HepG2 (cell line): Measurements from ENCODE around the gene HYPK. TPM values are rescaled to one million over a fixed set of nuclear protein-coding genes. Genes with fewer than 3 reads are reported as not detected.
"Not testable (repeated sequence)": the region's sequence is repeated elsewhere in the genome, so short reads cannot be mapped to it uniquely, and the experiment has no call there.

Experiments used
- ATAC-seq: fragments of 200-7000 bp; cut with Tn5 transposase; 3 replicates; pipeline ENCODE4 v1.9.1; 2020; ENCODE audit warnings: mild to moderate bottlenecking, moderate library complexity
- BruUV-seq: library from RNA; stranded (reverse); fragments of 400-500 nt; replicated peaks from 2 replicates; lab custom pipeline; 2021; lab: Mats Ljungman, UMichigan
- CTCF ChIA-PET: fragments of 300-600 bp; formaldehyde crosslinking; extraction: SDS; loops from one replicate; lab custom pipeline; 2021; ENCODE audit warnings: low total read pairs, inconsistent platforms, low intra/inter-chr PET ratio; lab: Yijun Ruan, JAX
- POLR2A ChIA-PET: fragments of 350-600 bp; sonication (Branson Sonifier 250); formaldehyde crosslinking; loops from one replicate; lab custom pipeline; 2020; ENCODE audit warnings: antibody characterized with exemption, inconsistent platforms; lab: Yijun Ruan, JAX
- DNase-seq: peaks from one replicate; pipeline ENCODE4 v3.0.0-alpha.2; 2015; ENCODE audit warnings: low spot score
- FAIRE-seq: peaks from 3 replicates; lab custom pipeline; 2011; peaks lifted over from hg19 to GRCh38; lab: Jason Lieb, UNC
- H2AFZ ChIP-seq: one replicate; pipeline ENCODE4 v1.6.1; 2011; ENCODE audit warnings: low read length, inconsistent platforms
- H3K27ac ChIP-seq: fragments of 300-600 bp; 3 replicates; pipeline ENCODE4 v1.8.0; 2011; ENCODE audit warnings: mixed run types, mild to moderate bottlenecking, mixed read lengths, low read length, inconsistent platforms; ENCODE audit not compliant: insufficient read depth; ENCODE audit errors: extremely low read length
- H3K27me3 ChIP-seq, 2 experiments: fragments of 200-600 bp in 1 of 2; 2 replicates in 1 of 2; 3 replicates in 1 of 2; pipeline versions ENCODE4 v1.6.0 to v1.8.0; 2011; ENCODE audit warnings: low read length in 2 of 2, mild to moderate bottlenecking in 2 of 2, moderate library complexity in 2 of 2, inconsistent platforms in 1 of 2; ENCODE audit not compliant: insufficient read depth in 2 of 2, control insufficient read depth in 1 of 2
- H3K36me3 ChIP-seq, 2 experiments: fragments of 200-600 bp in 1 of 2; replicated peaks in 1 of 2; 2 replicates in 1 of 2; 3 replicates in 1 of 2; pipeline versions ENCODE4 v1.5.1 to v1.8.0; 2011; ENCODE audit warnings: low read length in 2 of 2, inconsistent platforms in 1 of 2; ENCODE audit not compliant: insufficient read depth in 2 of 2, control insufficient read depth in 1 of 2
- H3K4me1 ChIP-seq: 2 replicates; pipeline ENCODE4 v1.5.1; 2012; ENCODE audit warnings: low read length, inconsistent platforms; ENCODE audit not compliant: insufficient read depth
- H3K4me2 ChIP-seq: 2 replicates; pipeline ENCODE4 v1.6.0; 2011; ENCODE audit warnings: low read depth, low read length, inconsistent platforms
- H3K4me3 ChIP-seq, 3 experiments: fragments of 200-600 bp in 1 of 3; sonication (generic), shearing (Covaris generic) in 1 of 3; replicated peaks in 1 of 3; 2 replicates each; pipeline ENCODE4 v1.5.1; 2011 to 2016; ENCODE audit warnings: low read length in 3 of 3, inconsistent platforms in 2 of 3, low read depth in 2 of 3, mild to moderate bottlenecking in 2 of 3, control low read depth in 1 of 3, mixed read lengths in 1 of 3; ENCODE audit not compliant: insufficient read depth in 1 of 3
- H3K79me2 ChIP-seq: one replicate; pipeline ENCODE4 v1.6.1; 2011; ENCODE audit warnings: low read length, inconsistent platforms; ENCODE audit not compliant: insufficient read depth
- H3K9ac ChIP-seq: 2 replicates; pipeline ENCODE4 v1.6.0; 2011; ENCODE audit warnings: mild to moderate bottlenecking, low read depth, low read length, inconsistent platforms; ENCODE audit not compliant: insufficient read depth
- H3K9me3 ChIP-seq: 2 replicates; pipeline ENCODE4 v1.5.1; 2012; ENCODE audit warnings: mild to moderate bottlenecking, low read length
- H4K20me1 ChIP-seq: 2 replicates; pipeline ENCODE4 v1.6.0; 2011; ENCODE audit warnings: inconsistent platforms, mild to moderate bottlenecking, low read length, moderate library complexity; ENCODE audit not compliant: insufficient read depth
- HDAC2 ChIP-seq: sonication (generic); formaldehyde crosslinking; IDR thresholded peaks from 2 replicates; pipeline ENCODE4 v1.4.0; 2020; ENCODE audit warnings: missing genetic modification reagents
- IRF2 ChIP-seq: IDR thresholded peaks from 2 replicates; pipeline ENCODE4 v1.6.1; 2018; ENCODE audit warnings: missing genetic modification reagents, missing compliant biosample characterization
- THYN1 ChIP-seq: sonication (generic); formaldehyde crosslinking; IDR thresholded peaks from 2 replicates; pipeline ENCODE4 v1.8.1; 2023; ENCODE audit warnings: low read depth, mild to moderate bottlenecking, moderate library complexity, missing genetic modification reagents, borderline replicate concordance
- U2AF2 ChIP-seq: fragments of 200-400 bp; formaldehyde crosslinking; IDR thresholded peaks from 2 replicates; pipeline ENCODE4 v1.6.1; 2017; ENCODE audit warnings: low read depth, mild to moderate bottlenecking, low read length
- ZBTB33 ChIP-seq: sonication (generic); formaldehyde crosslinking; IDR thresholded peaks from 2 replicates; pipeline ENCODE4 v1.4.0; 2020; ENCODE audit warnings: missing genetic modification reagents
- ZC3H13 ChIP-seq: sonication (generic); formaldehyde crosslinking; IDR thresholded peaks from 2 replicates; pipeline ENCODE4 v1.8.1; 2023; ENCODE audit warnings: mild to moderate bottlenecking, missing genetic modification reagents, moderate library complexity
- ZEB1 ChIP-seq: IDR thresholded peaks from 2 replicates; pipeline ENCODE4 v1.6.1; 2012; ENCODE audit warnings: mild to moderate bottlenecking, low read depth, inconsistent platforms; ENCODE audit not compliant: insufficient replicate concordance
- ZNF121 ChIP-seq: sonication (generic); formaldehyde crosslinking; IDR thresholded peaks from 2 replicates; pipeline ENCODE4 v1.5.0; 2020; ENCODE audit warnings: mild to moderate bottlenecking, missing genetic modification reagents
- WGBS: methylation state at CpG from one replicate; pipeline ENCODE4 v1.1.6; 2017; ENCODE audit warnings: low lambda C conversion rate; 5-methylcytosine and 5-hydroxymethylcytosine counted together
- in situ Hi-C: cut with HindIII; loops from 2 replicates; pipeline ENCODE4 v1.10.0; 2017; ENCODE audit warnings: low pct_unique_long_range_greater_than_20kb; ENCODE audit not compliant: extremely low pct_ligation_motif_present
- intact Hi-C: fragments of 100-400 bp; cut with micrococcal nuclease; formaldehyde crosslinking; loops from one replicate; pipeline ENCODE4 v1.10.0; 2022; ENCODE audit not compliant: unreplicated experiment
- polyA plus RNA-seq, 8 experiments: library from polyadenylated mRNA; depleted of rRNA in 3 of 8; stranded (reverse) in 7 of 8; unstranded in 1 of 8; fragments of >200 nt; fragmentation: Illumina TruSeq in 4 of 8; extraction: Trizol in 4 of 8; gene quantifications; 2 replicates each; pipeline versions ENCODE4 v1.2.1 to v1.2.3, GENCODE V29; 2011 to 2016; ENCODE audit warnings: low read depth in 4 of 8, missing spikeins in 1 of 8, mixed read lengths in 1 of 8; ENCODE audit not compliant: insufficient read depth in 1 of 8
- total RNA-seq, 5 experiments: library from RNA; depleted of rRNA; stranded (reverse); fragments of >200 nt; fragmentation: Illumina TruSeq; extraction: Trizol; gene quantifications; 2 replicates each; pipeline ENCODE4 v1.2.3, GENCODE V29; 2016; ENCODE audit warnings: low read depth in 1 of 5

Gene HYPK
- total and polyA plus RNA-seq, 2 of the 13 experiments (the other 11 are each of a cell fraction or from before 2014, with no cell fraction given) = 13.5 to 16.5 TPM

- H4K20me1 ChIP-seq, CTCF ChIA-PET, BruUV-seq, intact Hi-C loops, in situ Hi-C loops, FAIRE-seq, H3K4me3 ChIP-seq, H3K36me3 ChIP-seq, H2AFZ ChIP-seq, H3K27ac ChIP-seq, H3K4me2 ChIP-seq, H3K9ac ChIP-seq, H3K9me3 ChIP-seq, H3K27me3 ChIP-seq, ATAC-seq, DNase-seq: not testable (repeated sequence)
- 95% methylated on average over 11 of the region's 11 CpGs for WGBS
- POLR2A ChIA-PET = interaction anchor here (1.1 to 4.2 kb wide), 4 partner anchors 24 to 48 kb away, joined by 5 to 30 read pairs (median 8); partner anchors contain the start of genes ELL3, HYPK, SERF2 and SERINC4
- Histone ChIP-seq H3K4me1 (peaks cover 55% of the 10 kb centered on the region), H3K79me2 (peaks cover 38% of the 10 kb centered on the region)
These were observed 24.9 kb downstream of the HYPK start for GRCh38 chr15:43825305-43825704.

DNA sequence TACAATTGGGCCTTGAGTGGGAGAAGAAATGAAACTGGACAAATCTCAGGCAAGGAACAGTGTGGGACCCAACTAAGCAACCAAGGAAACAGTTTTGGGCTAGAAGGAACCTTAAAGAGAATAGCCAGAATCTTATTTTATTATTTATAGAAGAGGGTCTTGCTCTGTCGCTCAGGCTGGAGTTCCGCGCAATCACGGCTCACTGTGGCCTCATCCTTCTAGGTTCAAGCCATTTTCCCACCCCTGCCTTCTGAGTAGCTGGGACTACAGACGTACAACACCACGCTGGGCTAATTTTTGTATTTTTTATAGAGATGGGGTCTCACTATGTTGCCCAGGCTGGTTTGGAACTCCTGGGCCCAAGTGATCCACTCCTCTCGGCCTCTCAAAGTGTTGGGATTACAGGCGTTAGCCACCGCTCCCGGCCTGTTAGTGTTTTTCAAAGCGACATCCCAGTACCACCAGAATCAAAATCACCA, 25.7 kb downstream of the HYPK start:
- H3K9me3 ChIP-seq = no peaks in the 10 kb centered on the region
- peaks cover 31% of the 10 kb centered on the region for H3K79me2 ChIP-seq
- H3K9ac ChIP-seq = peak overlapping the region; percentile 66; the same call in 1 of the 2 replicates
- no peak overlapping the region for H2AFZ ChIP-seq
- H4K20me1 ChIP-seq = no peaks in the 10 kb centered on the region
- peak overlapping the region in 2 of 3 experiments; percentile 62 to 64; a peak in 4 of 6 replicates for H3K4me3 ChIP-seq
- ATAC-seq = no peak
- H3K4me1 ChIP-seq = peaks cover 50% of the 10 kb centered on the region
- BruUV-seq = no TSS peak
- no peak for DNase-seq
- no peak overlapping the region for H3K27ac ChIP-seq
- no peaks in the 10 kb centered on the region for H3K36me3 ChIP-seq
- FAIRE-seq = no peak
- peak overlapping the region; percentile 66 for H3K4me2 ChIP-seq
- ChIA-PET CTCF (no interaction called here), POLR2A (no interaction called here)
- no peaks in the 10 kb centered on the region; a peak in 1 of 5 replicates for H3K27me3 ChIP-seq
- in situ Hi-C loops (no loop called here), intact Hi-C loops (no loop called here)
- peak; percentile 60 for TF ChIP-seq ZNF121 (CRISPR knock-in tag)
- no peak for TF ChIP-seq THYN1
- TF ChIP-seq ZC3H13 (CRISPR knock-in tag) = no peak
- no peak for TF ChIP-seq IRF2
- TF ChIP-seq U2AF2 = no peak
- no peak for TF ChIP-seq ZBTB33 (CRISPR knock-in tag)
- TF ChIP-seq ZEB1 = no peak
- TF ChIP-seq HDAC2 (CRISPR knock-in tag) = no peak
- WGBS = 93% methylated on average over 11 of the region's 11 CpGs
